ENCODE results near the gene MLH3.
"Not testable (repeated sequence)": the region's sequence is repeated elsewhere in the genome, so short reads cannot be mapped to it uniquely, and the experiment has no call there.

Gene MLH3

DNA sequence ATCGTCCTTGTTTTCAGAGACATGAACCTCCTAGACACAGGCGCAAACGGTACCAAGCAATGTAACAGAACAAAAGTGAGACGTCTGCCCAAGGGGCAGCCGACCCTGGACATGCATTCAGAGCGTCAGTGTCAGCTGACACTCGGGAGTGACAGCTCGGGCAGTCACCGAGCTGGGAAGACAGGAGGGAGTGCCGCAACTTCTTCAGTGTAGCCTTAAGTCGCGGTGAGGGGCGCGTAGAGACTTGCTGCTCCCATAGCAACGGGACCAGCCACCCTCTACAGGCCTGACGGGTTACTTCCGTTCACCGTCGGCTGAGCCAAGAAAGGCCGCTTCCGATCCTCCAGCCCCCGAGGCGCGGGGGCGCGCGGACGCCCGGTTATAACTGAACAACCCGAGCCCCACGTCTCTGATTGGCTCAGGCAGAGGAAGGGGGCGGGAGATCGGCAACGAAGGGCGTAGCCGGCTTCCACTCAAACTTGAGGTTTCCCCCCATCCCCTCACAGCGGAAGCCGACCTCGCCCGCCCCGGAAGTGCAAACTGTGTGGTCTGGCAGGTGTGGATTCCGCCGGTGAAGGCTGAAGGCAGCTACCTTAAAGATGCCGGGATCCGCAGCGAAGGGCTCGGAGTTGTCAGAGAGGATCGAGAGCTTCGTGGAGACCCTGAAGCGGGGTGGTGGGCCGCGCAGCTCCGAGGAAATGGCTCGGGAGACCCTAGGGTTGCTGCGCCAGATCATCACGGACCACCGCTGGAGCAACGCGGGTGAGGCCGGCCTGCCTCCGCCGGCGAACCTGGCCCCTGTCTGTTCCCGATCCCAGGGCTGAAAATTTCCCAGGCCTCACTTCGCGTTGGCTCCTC is 48.6 kb downstream of the MLH3 start, which contains the start of gene EIF2B2:
Gene EIF2B2, plus strand, starts transcription at position 530 of the 858 bp plus-strand sequence. Its CDS starts 70 bp downstream, at position 600.
- H3K27me3 ChIP-seq (ENCODE audit: control insufficient read depth, insufficient read depth, low read length): no peaks in the 10 kb centered on the region
- peaks cover 4% of the 10 kb centered on the region for H3K79me2 ChIP-seq
- H2AFZ ChIP-seq: peak within 1 kb of the TSS; percentile 94
- H3K27ac ChIP-seq: peak within 1 kb of the TSS; percentile 90
- H3K36me3 ChIP-seq (ENCODE audit: control insufficient read depth, insufficient read depth, low read length): no peaks in the 10 kb centered on the region
- peak within 1 kb of the TSS; percentile 86 for H3K4me3 ChIP-seq (ENCODE audit: low read depth, low read length)
- peak within 1 kb of the TSS; percentile 97 for H3K4me2 ChIP-seq (ENCODE audit: low read length)
- TF ChIP-seq CTCF (IDR thresholded peaks at IDR 0.05): peak; percentile 18
- peaks cover 4% of the 10 kb centered on the region for H3K4me1 ChIP-seq
- peak within 1 kb of the TSS; percentile 33 for H3K9ac ChIP-seq
- H3K9me3 ChIP-seq (ENCODE audit: control insufficient read depth, low read length): no peaks in the 10 kb centered on the region

- Histone ChIP-seq H3K4me3 (ENCODE audit: low read depth, low read length) (peak overlapping the region; percentile 86), H3K9ac (no peak overlapping the region), H3K79me2 (peaks cover 4% of the 10 kb centered on the region), H3K4me1 (peaks cover 4% of the 10 kb centered on the region), H3K27ac (peak overlapping the region; percentile 90), H2AFZ (peak overlapping the region; percentile 94), H3K36me3 (ENCODE audit: control insufficient read depth, insufficient read depth, low read length) (no peaks in the 10 kb centered on the region), H3K27me3 (ENCODE audit: control insufficient read depth, insufficient read depth, low read length) (no peaks in the 10 kb centered on the region), H3K4me2 (ENCODE audit: low read length) (peak overlapping the region; percentile 97), H3K9me3 (ENCODE audit: control insufficient read depth, low read length) (no peaks in the 10 kb centered on the region)
- no peak for TF ChIP-seq CTCF (IDR thresholded peaks at IDR 0.05)
Observed at GRCh38 chr14:75001899-75002298, 49.4 kb downstream of the MLH3 start.

- Histone ChIP-seq H3K36me3 (ENCODE audit: control insufficient read depth, insufficient read depth, low read length) (no peaks in the 10 kb centered on the region), H3K9ac (no peak overlapping the region), H2AFZ (no peak overlapping the region), H3K27me3 (ENCODE audit: control insufficient read depth, insufficient read depth, low read length) (no peaks in the 10 kb centered on the region), H3K27ac (no peak overlapping the region), H3K4me2 (ENCODE audit: low read length) (no peak overlapping the region), H3K4me3 (ENCODE audit: low read depth, low read length) (no peak overlapping the region), H3K4me1 (peaks cover 4% of the 10 kb centered on the region), H3K79me2 (peaks cover 4% of the 10 kb centered on the region), H3K9me3 (ENCODE audit: control insufficient read depth, low read length) (no peaks in the 10 kb centered on the region)
- TF ChIP-seq CTCF (IDR thresholded peaks at IDR 0.05): no peak
Observed at GRCh38 chr14:75001261-75001660, 50.0 kb downstream of the MLH3 start.

- H3K9me3 ChIP-seq (ENCODE audit: control insufficient read depth, low read length); H3K27me3 ChIP-seq (ENCODE audit: control insufficient read depth, insufficient read depth, low read length); H3K79me2 ChIP-seq; H3K4me2 ChIP-seq (ENCODE audit: low read length); H2AFZ ChIP-seq; H3K4me3 ChIP-seq (ENCODE audit: low read depth, low read length); H3K36me3 ChIP-seq (ENCODE audit: control insufficient read depth, insufficient read depth, low read length); H3K4me1 ChIP-seq; H3K27ac ChIP-seq; H3K9ac ChIP-seq: not testable (repeated sequence)
Observed at GRCh38 chr14:74995781-74996180, 55.5 kb downstream of the MLH3 start.

DNA sequence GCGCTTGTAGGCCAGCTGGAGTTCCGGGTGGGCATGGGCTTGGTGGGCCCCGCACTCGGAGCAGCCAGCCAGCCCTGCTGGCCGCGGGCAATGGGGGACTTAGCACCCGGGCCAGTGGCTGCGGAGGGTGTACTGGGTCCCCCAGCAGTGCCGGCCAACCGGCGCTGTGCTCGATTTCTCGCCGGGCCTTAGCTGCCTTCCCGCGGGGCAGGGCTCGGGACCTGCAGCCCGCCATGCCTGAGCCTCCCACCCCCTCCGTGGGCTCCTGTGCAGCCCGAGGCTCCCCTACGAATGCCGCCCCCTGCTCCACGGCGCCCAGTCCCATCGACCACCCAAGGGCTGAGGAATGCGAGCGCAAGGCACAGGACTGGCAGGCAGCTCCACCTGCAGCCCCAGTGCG is 57.1 kb downstream of the MLH3 start:
- H3K9ac ChIP-seq; H3K4me3 ChIP-seq (ENCODE audit: low read depth, low read length); H3K27ac ChIP-seq; H3K79me2 ChIP-seq; H3K36me3 ChIP-seq (ENCODE audit: control insufficient read depth, insufficient read depth, low read length); H3K27me3 ChIP-seq (ENCODE audit: control insufficient read depth, insufficient read depth, low read length); H2AFZ ChIP-seq; H3K4me1 ChIP-seq; H3K4me2 ChIP-seq (ENCODE audit: low read length); H3K9me3 ChIP-seq (ENCODE audit: control insufficient read depth, low read length): not testable (repeated sequence)
